Endodermal cell (in vitro differentiated cells): ENCODE data around the gene PSMA2. TPM values are rescaled to one million over a fixed set of nuclear protein-coding genes. Genes with fewer than 3 reads are reported as not detected.

Experiments used
- DNase-seq: peaks from one replicate; pipeline ENCODE4 v3.0.0-alpha.2; 2017
- H3K27ac ChIP-seq: 2 replicates; pipeline ENCODE4 v1.5.1; 2013; ENCODE audit warnings: mild to moderate bottlenecking, low read depth, low read length, moderate library complexity
- H3K27me3 ChIP-seq: 2 replicates; pipeline ENCODE4 v1.6.1; 2013; ENCODE audit warnings: mild to moderate bottlenecking, low read length, moderate library complexity; ENCODE audit not compliant: insufficient read depth, control insufficient read depth, poor library complexity, severe bottlenecking
- H3K36me3 ChIP-seq: 2 replicates; pipeline ENCODE4 v1.7.0; 2013; ENCODE audit warnings: mild to moderate bottlenecking, low read length, moderate library complexity; ENCODE audit not compliant: control insufficient read depth, insufficient read depth
- H3K4me1 ChIP-seq: one replicate; pipeline ENCODE4 v1.7.0; 2013; ENCODE audit warnings: low read length; ENCODE audit not compliant: control insufficient read depth, insufficient read depth
- H3K4me3 ChIP-seq: 2 replicates; pipeline ENCODE4 v1.5.1; 2013; ENCODE audit warnings: mild to moderate bottlenecking, low read length, moderate library complexity
- H3K9ac ChIP-seq: 2 replicates; pipeline ENCODE4 v1.6.1; 2013; ENCODE audit warnings: mild to moderate bottlenecking, low read length, moderate library complexity; ENCODE audit not compliant: poor library complexity, severe bottlenecking; ENCODE audit errors: extremely low read depth
- H3K9me3 ChIP-seq: 2 replicates; pipeline ENCODE4 v1.6.1; 2013; ENCODE audit warnings: mild to moderate bottlenecking, low read length, moderate library complexity; ENCODE audit not compliant: control insufficient read depth
- H3K27ac Mint-ChIP-seq: 2 replicates; pipeline ENCODE4 v1.8.0; 2020; ENCODE audit warnings: mixed read lengths
- H3K27me3 Mint-ChIP-seq: 2 replicates; pipeline ENCODE4 v1.8.0; 2021; ENCODE audit warnings: mild to moderate bottlenecking, mixed read lengths; ENCODE audit not compliant: insufficient read depth
- H3K36me3 Mint-ChIP-seq: 2 replicates; pipeline ENCODE4 v1.8.0; 2020; ENCODE audit warnings: low read depth, mixed read lengths
- H3K4me1 Mint-ChIP-seq: 2 replicates; pipeline ENCODE4 v1.8.0; 2020; ENCODE audit warnings: mixed read lengths
- H3K4me3 Mint-ChIP-seq: 2 replicates; pipeline ENCODE4 v1.8.0; 2020; ENCODE audit warnings: mild to moderate bottlenecking, moderate library complexity, mixed read lengths
- H3K9me3 Mint-ChIP-seq: 2 replicates; pipeline ENCODE4 v1.8.0; 2020; ENCODE audit warnings: mild to moderate bottlenecking, mixed read lengths
- WGBS, 2 experiments: methylation state at CpG; one replicate each; pipeline versions ENCODE4 v1.1.5 to v1.1.7; 2013; ENCODE audit warnings: missing lambda C conversion rate in 2 of 2, mixed read lengths in 1 of 2; ENCODE audit not compliant: insufficient coverage in 1 of 2, insufficient read length in 1 of 2; 5-methylcytosine and 5-hydroxymethylcytosine counted together
- total RNA-seq, 2 donors: library from RNA; stranded (reverse); fragmentation: NEBNext Ultra II Directional in 1 of 2; extraction: Animal tissue kit (Norgen Biotek cat#: 25700) in 1 of 2; gene quantifications; 2 replicates in 1 of 2; 3 replicates in 1 of 2; pipeline ENCODE4 v1.2.1, GENCODE V29; 2021
- TF ChIP-seq, protein P1 (sequence below): fragments of 200-600 bp; sonication (generic); conservative IDR thresholded peaks from 2 replicates; pipeline ENCODE4 v1.5.0; 2021; ENCODE audit warnings: antibody characterized with exemption, mild to moderate bottlenecking

Gene PSMA2
- total RNA-seq, 2 donors from 2014 or later, result 163 to 191 TPM

DNA sequence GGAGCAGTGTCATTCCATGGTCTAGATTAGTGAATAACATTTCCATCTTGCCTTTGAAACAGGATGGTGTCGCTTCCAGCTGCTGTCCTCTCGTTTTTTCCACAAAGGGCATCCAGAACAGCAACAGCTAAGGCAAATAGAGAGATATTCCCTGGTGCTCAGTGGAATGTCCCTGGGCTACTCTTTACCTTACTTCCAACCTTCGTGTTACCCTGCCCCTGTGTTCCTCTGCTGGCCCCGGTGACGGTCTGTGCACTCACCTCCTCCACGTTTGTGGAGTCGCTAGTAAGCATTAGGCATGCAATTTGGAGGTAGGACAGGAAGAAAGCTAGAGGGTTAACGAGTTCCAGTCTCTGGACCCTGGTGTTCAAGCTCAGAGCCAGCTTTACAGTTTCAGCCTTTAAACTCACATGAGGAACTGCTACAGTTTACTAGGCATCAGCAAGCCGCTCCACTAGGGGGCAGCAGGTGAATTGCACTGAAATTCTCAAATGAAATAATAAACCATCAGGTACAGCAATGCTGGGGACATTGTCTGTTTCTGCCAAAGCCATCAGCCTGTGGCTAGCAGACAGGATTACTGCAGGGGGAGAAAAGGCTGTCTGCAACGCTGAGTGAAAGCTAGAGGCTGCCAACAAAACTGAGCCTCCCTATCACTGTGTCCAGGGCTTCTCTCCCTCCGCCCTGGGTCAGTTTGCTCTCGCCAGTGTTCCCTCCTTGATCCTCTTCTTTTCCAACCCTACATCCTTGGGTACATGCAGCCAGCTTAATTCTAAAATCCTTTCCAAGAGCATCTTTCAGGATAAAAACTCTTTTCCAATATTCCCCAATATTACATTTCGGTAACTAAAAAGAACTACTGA is 9.2 kb upstream of the PSMA2 start:
- peaks cover 47% of the 10 kb centered on the region for H3K36me3 ChIP-seq
- H3K4me3 ChIP-seq, result no peak overlapping the region
- peak; percentile 95 for DNase-seq
- Mint-ChIP-seq H3K27me3 (no peaks in the 10 kb centered on the region), H3K9me3 (no peaks in the 10 kb centered on the region), H3K27ac (no peak overlapping the region), H3K36me3 (peaks cover 29% of the 10 kb centered on the region), H3K4me1 (peaks cover 20% of the 10 kb centered on the region), H3K4me3 (no peak overlapping the region)
- H3K4me1 ChIP-seq, result peaks cover 5% of the 10 kb centered on the region
- H3K27ac ChIP-seq, result no peak overlapping the region
- H3K9ac ChIP-seq, result no peak overlapping the region
- WGBS, 2 experiments, result 54 to 58% methylated on average over 8 to 13 of the region's 13 CpGs
- H3K27me3 ChIP-seq, result no peaks in the 10 kb centered on the region
- H3K9me3 ChIP-seq, result no peaks in the 10 kb centered on the region
- TF ChIP-seq, protein P1, sequence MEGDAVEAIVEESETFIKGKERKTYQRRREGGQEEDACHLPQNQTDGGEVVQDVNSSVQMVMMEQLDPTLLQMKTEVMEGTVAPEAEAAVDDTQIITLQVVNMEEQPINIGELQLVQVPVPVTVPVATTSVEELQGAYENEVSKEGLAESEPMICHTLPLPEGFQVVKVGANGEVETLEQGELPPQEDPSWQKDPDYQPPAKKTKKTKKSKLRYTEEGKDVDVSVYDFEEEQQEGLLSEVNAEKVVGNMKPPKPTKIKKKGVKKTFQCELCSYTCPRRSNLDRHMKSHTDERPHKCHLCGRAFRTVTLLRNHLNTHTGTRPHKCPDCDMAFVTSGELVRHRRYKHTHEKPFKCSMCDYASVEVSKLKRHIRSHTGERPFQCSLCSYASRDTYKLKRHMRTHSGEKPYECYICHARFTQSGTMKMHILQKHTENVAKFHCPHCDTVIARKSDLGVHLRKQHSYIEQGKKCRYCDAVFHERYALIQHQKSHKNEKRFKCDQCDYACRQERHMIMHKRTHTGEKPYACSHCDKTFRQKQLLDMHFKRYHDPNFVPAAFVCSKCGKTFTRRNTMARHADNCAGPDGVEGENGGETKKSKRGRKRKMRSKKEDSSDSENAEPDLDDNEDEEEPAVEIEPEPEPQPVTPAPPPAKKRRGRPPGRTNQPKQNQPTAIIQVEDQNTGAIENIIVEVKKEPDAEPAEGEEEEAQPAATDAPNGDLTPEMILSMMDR, result peak; percentile 96

DNA sequence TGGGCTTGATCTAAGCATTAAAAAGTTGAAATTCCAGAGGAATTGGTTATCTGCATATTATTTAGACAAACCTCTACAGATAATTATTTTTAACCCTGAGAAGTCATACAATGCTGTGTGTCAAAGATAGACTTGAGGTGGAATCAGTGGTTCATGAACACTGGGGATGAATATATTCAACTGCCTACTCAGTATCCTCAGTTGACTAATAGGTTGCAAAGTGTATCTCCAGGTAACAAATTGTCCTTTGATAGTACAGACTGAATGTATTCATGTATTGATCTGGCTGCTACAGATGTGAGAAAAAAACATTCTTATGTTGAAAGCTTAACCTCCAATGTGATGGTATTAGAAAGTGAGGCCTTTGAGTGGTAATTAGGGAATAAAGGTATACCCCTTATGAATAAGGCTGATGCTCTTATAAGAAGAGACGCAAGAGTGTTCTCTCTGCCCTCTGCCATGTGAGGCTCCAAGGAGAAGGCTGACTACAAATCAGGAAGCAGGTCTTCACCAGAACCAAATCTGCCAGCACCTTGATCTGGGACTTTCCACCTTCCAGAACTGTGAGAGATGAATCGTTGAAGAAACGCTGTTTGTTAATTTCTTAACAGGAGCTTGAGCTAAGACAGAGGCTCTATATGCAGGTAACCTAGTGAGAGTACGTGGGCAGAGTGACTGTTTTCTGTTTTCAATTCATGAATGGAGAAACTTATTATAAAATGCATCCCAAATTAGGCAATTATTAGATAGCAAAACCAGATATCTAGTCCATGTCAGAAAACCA is 7.7 kb upstream of the PSMA2 start:
- H3K4me3 ChIP-seq, result no peak overlapping the region
- peaks cover 62% of the 10 kb centered on the region for H3K36me3 ChIP-seq
- H3K27me3 ChIP-seq, result no peaks in the 10 kb centered on the region
- H3K9me3 ChIP-seq, result no peaks in the 10 kb centered on the region
- Mint-ChIP-seq H3K27ac (no peak overlapping the region), H3K4me1 (peaks cover 17% of the 10 kb centered on the region), H3K9me3 (no peaks in the 10 kb centered on the region), H3K36me3 (peaks cover 42% of the 10 kb centered on the region), H3K4me3 (no peak overlapping the region), H3K27me3 (no peaks in the 10 kb centered on the region)
- H3K27ac ChIP-seq, result no peak overlapping the region
- 85 to 94% methylated on average over 3 to 4 of the region's 4 CpGs for WGBS, 2 experiments
- no peak overlapping the region for H3K9ac ChIP-seq
- TF ChIP-seq, protein P1, result no peak
- no peak for DNase-seq
- peaks cover 5% of the 10 kb centered on the region for H3K4me1 ChIP-seq

DNA sequence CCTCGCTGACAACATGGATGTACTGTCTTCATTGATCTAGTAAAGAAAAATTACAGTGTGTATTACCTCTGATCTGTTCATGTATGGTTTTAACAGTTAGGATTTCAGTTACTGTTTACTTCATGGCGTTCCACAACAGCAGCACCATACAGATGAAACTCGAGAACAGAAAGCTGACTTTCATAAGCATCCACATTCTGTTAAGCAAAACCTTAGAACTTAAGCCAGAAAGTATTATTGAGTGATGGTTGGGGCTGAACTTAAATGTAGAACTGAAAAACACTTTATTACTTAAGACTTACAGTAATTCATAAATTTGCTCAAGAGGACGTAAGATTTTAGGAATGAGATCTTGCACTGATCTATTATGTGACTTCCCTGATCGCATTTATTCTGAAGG is 3.9 kb upstream of the PSMA2 start:
- Mint-ChIP-seq H3K36me3 (peaks cover 51% of the 10 kb centered on the region), H3K4me3 (no peak overlapping the region), H3K27me3 (no peaks in the 10 kb centered on the region), H3K27ac (no peak overlapping the region), H3K9me3 (no peaks in the 10 kb centered on the region), H3K4me1 (peaks cover 17% of the 10 kb centered on the region)
- Histone ChIP-seq H3K36me3 (peaks cover 63% of the 10 kb centered on the region), H3K4me1 (peaks cover 5% of the 10 kb centered on the region), H3K9me3 (no peaks in the 10 kb centered on the region), H3K9ac (no peak overlapping the region), H3K27ac (no peak overlapping the region), H3K27me3 (no peaks in the 10 kb centered on the region), H3K4me3 (peak overlapping the region; percentile 100)
- 92 to 94% methylated on average over 2 to 5 of the region's 5 CpGs for WGBS, 2 experiments
- TF ChIP-seq, protein P1, result no peak
- no peak for DNase-seq
